ENCODE data around the gene SPG21. TPM values are rescaled to one million over a fixed set of nuclear protein-coding genes. Genes with fewer than 3 reads are reported as not detected.
A peak's percentile ranks its signal among the peaks of the same experiment; 100 is the strongest.
"Not testable (repeated sequence)": the region's sequence is repeated elsewhere in the genome, so short reads cannot be mapped to it uniquely, and the experiment has no call there.

SPG21 gene
- total RNA-seq, 2 donors from 2014 or later, result 64.7 to 93.1 TPM

- no peak for TF ChIP-seq CTCF (IDR thresholded peaks at IDR 0.05)
- Histone ChIP-seq H3K4me1 (ENCODE audit: control insufficient read depth in 1 of 2, low read depth in 2 of 2) (peaks cover 8 to 16% of the 10 kb centered on the region in 2 donors), H3K27me3 (replicated peaks; ENCODE audit: insufficient read depth) (no peaks in the 10 kb centered on the region), H3K36me3 (peaks cover 5% of the 10 kb centered on the region), H3K4me3 (peak overlapping the region; percentile 98), H3K27ac (no peak overlapping the region), H3K9me3 (no peaks in the 10 kb centered on the region)
- DNase-seq (ENCODE audit: low spot score), result no peak
- no peak for ATAC-seq (ENCODE audit: insufficient number of reproducible peaks, low FRiP score, low read depth)
Observed at GRCh38 chr15:65028338-65028737, 38.6 kb upstream of the SPG21 start.

- no peaks in the 10 kb centered on the region for H3K27me3 ChIP-seq (replicated peaks; ENCODE audit: insufficient read depth)
- peaks cover 5% of the 10 kb centered on the region for H3K36me3 ChIP-seq
- H3K4me3 ChIP-seq, result no peak overlapping the region
- no peak overlapping the region for H3K27ac ChIP-seq
- DNase-seq (ENCODE audit: low spot score) (no peak), ATAC-seq (ENCODE audit: insufficient number of reproducible peaks, low FRiP score, low read depth) (no peak)
- no peaks in the 10 kb centered on the region for H3K9me3 ChIP-seq
- TF ChIP-seq CTCF (IDR thresholded peaks at IDR 0.05), result no peak
- H3K4me1 ChIP-seq (ENCODE audit: control insufficient read depth in 1 of 2, low read depth in 2 of 2), result peaks cover 8 to 12% of the 10 kb centered on the region in 2 donors
Observed at GRCh38 chr15:65027593-65027992, 37.9 kb upstream of the SPG21 start.

GRCh38 chr15:65026756-65027155 lies 37.0 kb upstream of the SPG21 start:
- no peak overlapping the region for H3K27ac ChIP-seq
- peaks cover 8 to 12% of the 10 kb centered on the region in 2 donors for H3K4me1 ChIP-seq (ENCODE audit: control insufficient read depth in 1 of 2, low read depth in 2 of 2)
- H3K9me3 ChIP-seq, result no peaks in the 10 kb centered on the region
- no peak for TF ChIP-seq CTCF (IDR thresholded peaks at IDR 0.05)
- H3K36me3 ChIP-seq, result peaks cover 5% of the 10 kb centered on the region
- H3K4me3 ChIP-seq, result no peak overlapping the region
- ATAC-seq (ENCODE audit: insufficient number of reproducible peaks, low FRiP score, low read depth), result no peak
- no peak for DNase-seq (ENCODE audit: low spot score)
- H3K27me3 ChIP-seq (replicated peaks; ENCODE audit: insufficient read depth), result no peaks in the 10 kb centered on the region

GRCh38 chr15:65021488-65021887 lies 31.8 kb upstream of the SPG21 start:
- Histone ChIP-seq H3K27ac (no peak overlapping the region), H3K36me3 (peaks cover 20% of the 10 kb centered on the region), H3K4me3 (no peak overlapping the region), H3K27me3 (replicated peaks; ENCODE audit: insufficient read depth) (no peaks in the 10 kb centered on the region), H3K4me1 (ENCODE audit: control insufficient read depth in 1 of 2, low read depth in 2 of 2) (no peaks in the 10 kb centered on the region), H3K9me3 (no peaks in the 10 kb centered on the region)
- ATAC-seq (ENCODE audit: insufficient number of reproducible peaks, low FRiP score, low read depth), result no peak
- no peak for TF ChIP-seq CTCF (IDR thresholded peaks at IDR 0.05)
- no peak for DNase-seq (ENCODE audit: low spot score)

GRCh38 chr15:65020419-65020818 lies 30.7 kb upstream of the SPG21 start:
- TF ChIP-seq CTCF (IDR thresholded peaks at IDR 0.05), result no peak
- H3K27ac ChIP-seq, result no peak overlapping the region
- no peaks in the 10 kb centered on the region for H3K9me3 ChIP-seq
- H3K36me3 ChIP-seq, result peaks cover 24% of the 10 kb centered on the region
- DNase-seq (ENCODE audit: low spot score) (no peak), ATAC-seq (ENCODE audit: insufficient number of reproducible peaks, low FRiP score, low read depth) (no peak)
- no peak overlapping the region for H3K4me3 ChIP-seq
- no peaks in the 10 kb centered on the region for H3K27me3 ChIP-seq (replicated peaks; ENCODE audit: insufficient read depth)
- H3K4me1 ChIP-seq (ENCODE audit: control insufficient read depth in 1 of 2, low read depth in 2 of 2), result no peaks in the 10 kb centered on the region

GRCh38 chr15:65011198-65011597 lies 21.5 kb upstream of the SPG21 start:
- DNase-seq (ENCODE audit: low spot score); H3K4me1 ChIP-seq (ENCODE audit: control insufficient read depth in 1 of 2, low read depth in 2 of 2); H3K27me3 ChIP-seq (replicated peaks; ENCODE audit: insufficient read depth); ATAC-seq (ENCODE audit: insufficient number of reproducible peaks, low FRiP score, low read depth); H3K9me3 ChIP-seq; H3K4me3 ChIP-seq; H3K27ac ChIP-seq: not testable (repeated sequence)
- H3K36me3 ChIP-seq, result peaks cover 24% of the 10 kb centered on the region

All from thoracic aorta (tissue), 2 donors.